Measurements from ENCODE around the gene C1orf87.

Gene C1orf87

DNA sequence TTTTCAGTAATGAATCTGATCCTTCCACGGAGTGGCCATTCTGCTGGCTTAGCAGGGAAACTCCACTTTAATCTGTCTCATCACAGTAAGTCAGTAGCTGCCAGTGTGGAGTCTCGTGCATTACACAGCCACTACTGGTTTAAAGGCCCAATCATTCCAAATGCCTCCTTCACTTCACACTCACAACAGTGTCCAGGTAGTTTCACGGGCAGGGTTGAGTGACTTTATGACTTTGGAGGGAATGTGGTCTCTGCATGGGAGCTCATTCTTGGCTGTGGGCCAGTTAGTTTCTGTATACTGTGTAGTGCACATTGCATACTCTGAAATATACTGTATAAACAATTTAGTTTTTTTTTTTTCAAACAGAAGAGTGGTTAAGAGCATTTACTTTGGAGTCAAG, 34.6 kb upstream of the C1orf87 start:
- TF ChIP-seq, protein P1, sequence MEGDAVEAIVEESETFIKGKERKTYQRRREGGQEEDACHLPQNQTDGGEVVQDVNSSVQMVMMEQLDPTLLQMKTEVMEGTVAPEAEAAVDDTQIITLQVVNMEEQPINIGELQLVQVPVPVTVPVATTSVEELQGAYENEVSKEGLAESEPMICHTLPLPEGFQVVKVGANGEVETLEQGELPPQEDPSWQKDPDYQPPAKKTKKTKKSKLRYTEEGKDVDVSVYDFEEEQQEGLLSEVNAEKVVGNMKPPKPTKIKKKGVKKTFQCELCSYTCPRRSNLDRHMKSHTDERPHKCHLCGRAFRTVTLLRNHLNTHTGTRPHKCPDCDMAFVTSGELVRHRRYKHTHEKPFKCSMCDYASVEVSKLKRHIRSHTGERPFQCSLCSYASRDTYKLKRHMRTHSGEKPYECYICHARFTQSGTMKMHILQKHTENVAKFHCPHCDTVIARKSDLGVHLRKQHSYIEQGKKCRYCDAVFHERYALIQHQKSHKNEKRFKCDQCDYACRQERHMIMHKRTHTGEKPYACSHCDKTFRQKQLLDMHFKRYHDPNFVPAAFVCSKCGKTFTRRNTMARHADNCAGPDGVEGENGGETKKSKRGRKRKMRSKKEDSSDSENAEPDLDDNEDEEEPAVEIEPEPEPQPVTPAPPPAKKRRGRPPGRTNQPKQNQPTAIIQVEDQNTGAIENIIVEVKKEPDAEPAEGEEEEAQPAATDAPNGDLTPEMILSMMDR (IDR thresholded peaks at IDR 0.05), result no peak

GRCh38 chr1:60103186-60103585, 29.6 kb upstream of the C1orf87 start:
- TF ChIP-seq, protein P1 (IDR thresholded peaks at IDR 0.05), result no peak

- TF ChIP-seq, protein P1 (IDR thresholded peaks at IDR 0.05), result no peak
Measured at GRCh38 chr1:60102267-60103061, 28.9 kb upstream of the C1orf87 start.

DNA sequence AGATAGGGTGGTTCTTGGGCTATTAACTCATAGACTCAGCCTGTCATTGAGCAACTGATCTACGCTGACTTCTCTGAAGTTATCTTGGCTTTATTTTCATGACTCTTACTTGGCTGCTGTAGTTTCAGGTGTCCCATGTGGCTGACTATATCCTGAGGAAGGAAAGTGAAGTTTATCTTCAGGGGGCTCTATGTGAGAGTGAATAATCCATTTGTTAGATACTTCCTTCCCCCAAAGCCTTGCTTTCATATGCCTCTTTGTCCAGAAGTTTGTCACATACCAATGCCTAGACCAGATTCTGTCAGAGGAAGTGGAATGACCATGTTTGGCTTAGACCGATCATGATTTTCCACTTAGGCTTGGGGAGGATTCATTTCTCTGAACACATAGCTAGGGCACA, 27.9 kb upstream of the C1orf87 start:
- TF ChIP-seq, protein P1 (IDR thresholded peaks at IDR 0.05), result no peak

DNA sequence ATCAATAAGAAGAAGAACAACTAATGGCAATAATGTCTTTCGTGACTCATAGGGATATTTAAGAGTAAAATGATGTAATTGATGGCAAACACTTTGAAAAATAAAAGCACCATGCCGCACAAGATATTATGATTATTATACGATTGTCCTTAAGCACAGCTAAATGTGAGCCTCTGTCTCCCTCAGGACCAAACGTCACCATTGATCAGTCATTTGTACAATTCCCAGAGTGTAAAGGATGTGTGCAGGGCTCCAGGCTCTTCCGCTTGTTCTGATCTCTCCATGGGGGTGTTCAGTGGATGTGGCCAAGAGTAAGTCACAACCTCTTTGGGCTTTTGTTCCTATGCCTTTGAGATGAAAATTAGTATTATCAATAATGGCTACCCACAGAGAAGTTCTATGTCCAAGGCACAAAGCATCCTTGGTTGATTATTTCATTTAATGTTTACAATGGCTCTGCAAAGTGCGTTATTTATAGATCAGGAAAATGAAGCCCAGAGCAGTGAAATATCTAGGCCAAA, 17.7 kb upstream of the C1orf87 start:
- TF ChIP-seq, protein P1 (IDR thresholded peaks at IDR 0.05), result no peak

DNA sequence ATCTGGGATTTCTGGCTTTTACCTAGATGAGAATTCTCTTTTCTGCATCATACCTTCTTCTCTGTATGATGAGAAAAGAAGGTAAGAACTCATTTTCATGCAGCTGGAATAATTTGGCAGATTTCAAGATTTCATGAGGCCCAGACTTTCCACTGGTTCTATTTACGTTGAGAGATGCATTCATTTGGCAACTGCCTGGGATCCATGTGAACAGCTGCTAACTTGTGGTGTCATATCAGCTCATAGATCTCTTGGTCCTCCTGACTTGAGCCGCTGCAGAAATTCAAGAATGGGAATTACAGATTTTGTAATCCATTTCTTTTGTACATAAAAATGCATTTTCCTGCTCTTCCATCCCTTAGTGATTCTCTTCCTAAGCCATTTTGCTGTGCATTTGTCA, 17.1 kb upstream of the C1orf87 start:
- TF ChIP-seq, protein P1 (IDR thresholded peaks at IDR 0.05), result no peak

DNA sequence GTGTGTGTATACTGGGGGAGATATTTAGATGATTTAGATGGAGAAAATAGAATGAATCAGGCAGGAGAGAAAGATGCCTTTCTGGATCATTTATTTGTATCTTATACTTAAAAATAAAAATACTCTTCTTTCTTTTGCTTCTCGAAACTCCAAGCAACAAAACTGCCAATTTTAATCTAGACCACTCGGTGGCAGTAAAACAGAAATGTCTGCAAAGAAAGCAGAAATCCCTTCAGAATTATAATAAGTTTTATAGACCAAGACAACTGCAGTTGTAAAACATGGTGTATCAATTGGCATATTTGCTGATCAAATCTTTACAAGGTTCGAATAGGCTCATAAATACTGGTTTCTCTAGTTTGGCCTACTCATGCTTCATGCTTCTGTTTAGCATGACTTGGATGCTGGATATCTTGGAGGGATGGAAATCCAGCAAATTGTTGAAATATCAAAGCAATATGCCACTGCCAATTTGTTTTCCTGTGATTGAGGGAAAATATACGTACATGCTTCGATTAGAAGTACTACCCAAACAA, 15.1 kb upstream of the C1orf87 start:
- TF ChIP-seq, protein P1 (IDR thresholded peaks at IDR 0.05), result peak; percentile 66
